Stimulated activated CD8-positive, alpha-beta memory T cell treated with anti-CD3 and anti-CD28 coated beads, Interleukin-4, amount 100 ng/mL, for 48 hours (primary cell): Measurements from ENCODE around the gene PLIN4.
"Not testable (repeated sequence)": the region's sequence is repeated elsewhere in the genome, so short reads cannot be mapped to it uniquely, and the experiment has no call there.

Experiments used
- DNase-seq: peaks from one replicate; pipeline ENCODE4 v3.0.0-alpha.2; 2020

The PLIN4 gene

DNA sequence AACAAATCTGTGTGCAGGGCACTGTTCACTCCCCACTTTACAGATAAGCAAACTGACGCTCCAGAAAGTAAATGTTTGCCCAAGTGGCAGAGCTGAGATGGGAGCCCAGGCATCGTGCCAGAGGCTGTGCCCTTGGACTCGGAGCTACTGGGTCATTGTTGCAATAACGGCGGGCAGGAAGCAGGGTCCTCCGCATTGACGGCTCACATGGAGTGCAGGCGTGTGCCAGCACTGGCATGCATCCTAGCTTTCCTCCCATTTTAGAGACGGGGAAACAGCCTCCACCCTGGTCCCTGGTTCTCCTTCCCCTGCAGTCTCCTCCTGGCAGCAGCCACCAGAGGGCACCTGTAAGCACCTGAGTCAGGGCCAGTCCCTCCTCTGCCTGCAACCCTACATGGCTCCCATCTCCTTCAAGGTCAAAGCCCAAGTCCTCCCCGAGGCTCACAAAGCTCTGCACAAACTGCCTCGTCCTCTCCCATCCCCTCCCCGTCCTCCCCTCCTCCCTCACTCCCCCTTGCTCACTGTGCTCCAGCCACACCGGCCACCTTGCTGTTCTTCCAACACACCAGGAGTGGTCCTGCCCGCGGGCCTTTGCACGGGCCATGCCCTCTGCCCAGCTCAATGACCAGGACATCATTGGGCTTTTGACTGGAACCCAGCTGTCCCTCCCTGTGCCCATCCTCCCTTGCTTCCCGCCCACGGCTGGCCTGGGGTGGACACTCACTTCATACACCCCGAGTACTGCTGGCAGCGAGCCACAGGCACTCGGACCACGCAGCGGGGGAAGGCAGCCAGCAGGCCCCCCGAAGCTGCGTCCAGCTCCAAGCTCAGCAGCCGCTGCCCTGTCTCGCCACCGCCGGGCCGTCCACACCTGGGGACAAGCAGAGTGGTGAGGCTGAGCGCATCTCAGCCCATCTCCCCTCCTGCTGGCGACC is 29.3 kb upstream of the PLIN4 start:
- DNase-seq = peak; percentile 49

DNA sequence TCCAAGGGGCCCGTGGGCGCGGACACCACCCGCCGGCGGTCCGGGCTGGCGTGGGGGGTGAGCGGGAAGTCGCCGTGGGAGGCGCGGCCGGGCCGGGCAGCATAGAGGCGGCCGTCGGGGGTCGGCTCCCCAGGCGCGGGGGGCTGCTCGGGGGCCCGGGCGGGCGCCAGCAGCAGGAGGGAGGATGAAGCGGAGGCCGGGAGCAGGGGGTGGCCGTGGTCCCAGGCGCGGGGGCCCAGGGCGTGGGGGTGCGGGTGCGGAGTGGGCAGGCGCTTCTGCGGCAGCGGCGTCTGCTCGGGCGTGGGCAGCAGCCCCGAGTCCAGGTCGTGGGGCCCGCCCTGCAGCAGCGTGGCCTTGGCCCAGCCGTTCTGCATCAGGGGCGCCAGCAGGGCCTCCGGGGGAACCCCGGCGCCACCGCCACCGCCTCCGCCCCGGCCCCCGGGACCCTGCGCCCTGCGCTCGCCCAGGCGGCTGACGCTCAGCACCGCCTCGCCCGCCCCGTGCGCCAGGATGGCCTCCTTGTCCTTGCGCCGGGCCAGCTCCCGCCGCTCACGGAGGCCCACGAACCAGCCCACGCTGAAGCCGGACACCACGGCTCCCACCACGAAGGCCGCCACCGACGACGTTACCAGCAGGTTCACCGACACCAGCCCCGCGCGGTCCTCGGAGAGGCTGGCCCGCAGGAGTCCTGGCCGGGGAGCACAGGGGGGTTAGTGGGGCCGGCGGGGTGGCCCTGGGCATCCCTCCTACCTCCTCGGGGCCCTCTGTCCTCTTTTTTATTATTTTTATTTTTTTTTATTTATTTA is 25.8 kb upstream of the PLIN4 start:
- no peak for DNase-seq

- no peak for DNase-seq
Measured at GRCh38 chr19:4542896-4543841, 24.9 kb upstream of the PLIN4 start.

- not testable (repeated sequence) for DNase-seq
Measured at GRCh38 chr19:4541806-4542145, 23.5 kb upstream of the PLIN4 start.

DNA sequence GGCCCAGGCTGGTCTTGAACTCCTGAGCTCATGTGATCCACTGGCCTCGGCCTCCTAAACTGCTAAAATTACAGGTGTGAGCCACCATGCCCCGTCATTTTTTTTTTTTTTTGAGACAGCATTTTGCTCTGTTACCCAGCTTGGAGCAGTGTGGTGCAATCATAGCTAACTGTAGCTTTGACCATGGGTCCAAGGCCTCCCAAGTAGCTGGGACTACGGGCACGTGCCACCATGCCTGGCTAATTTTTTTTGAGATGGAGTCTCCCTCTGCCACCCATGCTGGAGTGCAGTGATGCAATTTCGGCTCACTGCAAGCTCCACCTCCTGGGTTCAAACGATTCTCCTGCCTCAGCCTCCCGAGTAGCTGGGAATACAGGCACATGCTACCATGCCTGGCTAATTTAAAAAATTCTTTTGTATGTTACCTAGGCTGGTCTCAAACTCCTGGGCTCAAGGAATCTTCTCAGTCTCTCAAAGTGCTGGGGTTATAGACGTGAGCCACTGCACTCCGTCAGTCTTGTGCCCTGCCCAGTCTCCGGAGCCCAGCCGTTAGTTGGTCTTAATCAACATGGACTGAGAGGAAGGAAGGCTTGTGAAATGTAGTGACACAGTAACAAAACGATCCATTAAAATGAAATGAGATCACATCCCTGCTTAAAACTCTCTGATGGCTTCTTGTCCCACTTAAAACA is 23.0 kb upstream of the PLIN4 start:
- DNase-seq = no peak

DNA sequence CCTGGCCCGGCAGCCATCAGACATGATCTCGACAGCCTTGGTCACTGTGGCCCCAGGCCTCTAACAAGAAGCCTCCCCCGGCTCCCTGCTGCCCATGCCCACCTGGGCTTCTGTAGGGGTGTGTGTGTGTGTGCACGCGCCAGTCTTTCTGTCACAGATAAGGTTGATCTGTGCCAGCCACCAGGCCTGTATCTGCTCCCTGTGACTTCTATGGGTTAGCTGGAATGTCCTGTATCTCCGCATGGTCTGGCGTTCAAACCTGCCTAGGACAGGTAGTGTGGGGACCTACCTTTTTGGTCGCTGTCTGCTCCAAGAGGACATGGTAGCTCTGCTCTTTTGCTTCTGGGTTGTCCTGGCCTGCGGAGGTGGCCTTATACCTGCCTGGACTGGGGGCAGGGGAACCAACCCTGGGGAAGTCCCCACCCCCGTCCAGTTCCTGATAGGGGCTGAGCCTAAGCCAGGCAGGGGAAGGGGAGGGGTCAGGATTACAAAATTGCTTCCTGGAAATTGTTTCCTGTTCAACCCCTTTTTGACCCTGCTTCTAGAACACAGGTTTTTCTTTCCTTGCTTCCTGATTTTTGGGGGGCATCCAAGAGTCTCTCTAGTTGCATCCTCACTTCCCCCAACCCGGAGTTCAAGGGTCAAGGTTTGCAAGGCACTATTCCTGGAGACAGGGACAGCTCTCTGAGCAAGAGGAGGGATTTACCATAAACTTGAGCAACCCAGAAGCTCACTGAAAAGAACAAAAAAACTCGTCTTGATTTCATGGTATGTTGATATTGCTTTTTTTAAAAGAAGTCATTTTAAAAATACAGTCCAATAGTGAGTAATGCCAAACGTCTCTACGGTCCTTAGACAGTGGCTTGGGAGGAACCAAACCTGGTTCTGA is 21.7 kb upstream of the PLIN4 start, which contains the start of gene LRG1:
TSS of gene LRG1 (minus strand) at position 344 of the 889 bp plus-strand sequence. CDS start at position 321, 23 bp downstream.
- DNase-seq = peak; percentile 33

- no peak for DNase-seq
Measured at GRCh38 chr19:4539169-4539692, 20.9 kb upstream of the PLIN4 start.

GRCh38 chr19:4538601-4538954 is 20.3 kb upstream of the PLIN4 start:
- no peak for DNase-seq

GRCh38 chr19:4537953-4538600 is 19.8 kb upstream of the PLIN4 start:
- no peak for DNase-seq

- DNase-seq = no peak
Measured at GRCh38 chr19:4536798-4537197, 18.5 kb upstream of the PLIN4 start.

- DNase-seq = peak; percentile 74
Measured at GRCh38 chr19:4534836-4535658, 16.8 kb upstream of the PLIN4 start, which contains the start of gene PLIN5. PLIN5 (minus strand) TSS chr19:4535224; CDS start chr19:4534074, 1,150 bp downstream.

- DNase-seq = no peak
Measured at GRCh38 chr19:4533835-4534424, 15.6 kb upstream of the PLIN4 start.

DNA sequence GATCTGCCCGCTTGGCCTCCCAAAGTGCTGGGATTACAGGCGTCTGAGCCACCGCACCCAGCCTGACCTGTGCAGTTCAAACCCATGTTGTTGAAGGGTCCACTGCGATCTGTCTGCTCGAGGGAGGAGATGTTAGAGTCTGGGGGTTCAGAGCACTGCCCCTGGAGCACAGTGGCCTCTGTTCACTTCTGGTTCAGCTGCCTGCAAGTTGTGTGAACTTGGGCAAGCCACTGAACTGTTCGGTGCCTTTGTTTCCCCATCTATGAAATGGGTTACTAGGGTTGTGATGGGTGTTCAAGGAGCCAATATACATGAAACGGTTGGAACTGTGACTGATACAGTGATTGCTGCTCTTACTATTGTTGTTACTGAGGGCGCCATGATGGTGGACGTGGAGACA is 15.0 kb upstream of the PLIN4 start:
- no peak for DNase-seq

DNA sequence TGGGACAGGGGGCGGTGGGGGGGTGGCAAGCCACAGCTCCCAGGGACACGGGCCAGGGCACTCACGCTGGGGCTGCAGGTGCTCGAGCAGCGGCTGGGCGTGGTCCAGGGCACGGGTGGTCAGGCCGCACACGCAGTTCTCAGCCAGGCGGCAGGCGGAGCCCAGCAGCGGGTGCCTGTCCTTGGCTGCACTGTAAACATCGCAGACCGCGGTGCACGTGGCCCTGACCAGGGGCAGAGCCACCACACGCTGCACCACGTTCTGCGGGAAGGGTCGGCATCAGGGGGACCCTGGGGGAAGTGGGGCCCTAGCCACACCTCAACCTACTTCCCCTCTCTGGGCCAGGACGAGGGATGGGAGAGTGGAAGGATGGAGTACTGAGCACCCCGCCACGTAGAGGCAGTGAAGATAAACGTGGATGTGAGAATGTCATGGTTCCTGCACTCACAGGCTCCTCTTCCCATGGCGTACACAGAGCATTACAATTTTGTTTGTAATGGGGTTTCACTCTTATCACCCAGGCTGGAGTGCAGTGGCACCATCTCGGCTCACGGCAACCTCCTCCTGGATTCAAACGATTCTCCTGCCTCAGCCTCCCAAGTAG is 13.4 kb upstream of the PLIN4 start:
- no peak for DNase-seq

DNA sequence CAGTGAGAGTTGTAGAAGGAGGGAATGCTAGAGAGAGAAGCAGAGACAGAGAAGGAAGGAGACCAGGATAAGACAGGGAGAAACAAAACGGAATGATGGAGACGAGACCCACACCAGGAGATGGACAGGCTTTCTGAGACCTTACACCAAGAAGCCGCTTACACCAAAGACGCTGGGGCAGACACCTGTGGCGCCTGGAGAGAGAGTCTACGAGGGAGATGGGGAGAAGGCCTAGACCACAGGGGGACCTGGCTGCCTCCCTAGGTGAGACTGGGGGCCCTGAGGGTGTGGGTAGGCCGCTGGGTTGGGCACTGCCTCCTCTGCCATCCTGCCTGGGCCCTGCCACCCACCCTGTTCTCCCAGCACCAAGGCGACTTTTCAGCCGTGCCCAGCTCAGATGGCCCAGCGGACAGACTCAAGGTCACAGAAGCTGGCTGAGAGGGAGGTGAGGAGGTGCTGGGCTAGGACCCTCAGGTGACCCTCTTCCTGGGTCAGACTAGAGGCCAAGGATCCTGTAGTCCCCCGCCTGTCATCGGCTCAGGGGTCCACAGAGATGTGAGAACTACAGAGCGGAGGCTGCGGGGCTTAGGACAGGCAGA is 11.7 kb upstream of the PLIN4 start:
- DNase-seq = no peak

DNA sequence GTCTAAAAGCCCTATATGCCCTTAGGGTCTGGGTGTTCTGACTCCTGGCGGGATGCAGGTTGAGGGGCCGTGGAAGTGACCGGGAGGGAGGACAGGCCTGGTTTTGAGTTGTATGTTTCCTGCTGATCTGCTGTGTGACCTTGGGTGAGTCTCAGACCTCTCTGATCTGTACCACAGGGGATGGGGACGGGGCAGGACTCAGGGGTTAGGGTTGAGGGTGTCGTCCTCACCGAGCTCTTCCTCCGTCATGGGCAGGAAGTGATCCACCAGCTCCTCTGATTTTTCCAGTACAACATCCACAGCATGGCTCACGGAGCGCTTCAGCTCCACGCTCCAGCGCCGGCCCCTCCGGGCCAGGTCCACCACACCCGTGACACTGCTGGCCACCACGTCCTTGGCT is 10.6 kb upstream of the PLIN4 start:
- no peak for DNase-seq

- DNase-seq = not testable (repeated sequence)
Measured at GRCh38 chr19:4527377-4527776, 9.1 kb upstream of the PLIN4 start.

GRCh38 chr19:4525563-4526002 is 7.3 kb upstream of the PLIN4 start:
- DNase-seq = no peak
